GM23338 (cell line): ENCODE results near the gene SACM1L. TPM values are rescaled to one million over a fixed set of nuclear protein-coding genes. Genes with fewer than 3 reads are reported as not detected.

Source experiments
- ATAC-seq: fragments of 200-7000 bp; cut with Tn5 transposase; 3 replicates; pipeline ENCODE4 v1.9.1; 2020
- DNase-seq: peaks from one replicate; pipeline ENCODE4 v3.0.0-alpha.2; 2015; ENCODE audit warnings: low spot score
- H2AFZ ChIP-seq: fragments of 200-600 bp; sonication (generic); 2 replicates; pipeline ENCODE4 v1.8.0; 2016; ENCODE audit warnings: antibody characterized with exemption, mild to moderate bottlenecking, moderate library complexity
- H3F3A ChIP-seq: fragments of 200-600 bp; sonication (generic); replicated peaks from 2 replicates; pipeline ENCODE4 v1.8.0; 2017; ENCODE audit warnings: antibody characterized with exemption, mixed run types, low read depth
- H3K27ac ChIP-seq: fragments of 200-600 bp; sonication (generic); 2 replicates; pipeline ENCODE4 v1.6.1; 2016; ENCODE audit warnings: low read depth
- H3K27me3 ChIP-seq: fragments of 200-600 bp; sonication (generic); 2 replicates; pipeline ENCODE4 v1.8.0; 2016; ENCODE audit warnings: mild to moderate bottlenecking, mixed run types, moderate library complexity; ENCODE audit not compliant: insufficient read depth
- H3K36me3 ChIP-seq: fragments of 200-600 bp; sonication (generic); 2 replicates; pipeline ENCODE4 v1.8.0; 2016; ENCODE audit warnings: mild to moderate bottlenecking; ENCODE audit not compliant: insufficient read depth
- H3K4me1 ChIP-seq: fragments of 200-600 bp; sonication (generic); 2 replicates; pipeline ENCODE4 v1.8.0; 2016; ENCODE audit warnings: mild to moderate bottlenecking, moderate library complexity; ENCODE audit not compliant: insufficient read depth
- H3K4me2 ChIP-seq: fragments of 200-600 bp; sonication (generic); 2 replicates; pipeline ENCODE4 v1.7.1; 2017; ENCODE audit warnings: mixed run types
- H3K4me3 ChIP-seq: fragments of 200-600 bp; sonication (generic); 2 replicates; pipeline ENCODE4 v1.6.1; 2016; ENCODE audit warnings: mixed run types
- H3K79me2 ChIP-seq: fragments of 200-600 bp; sonication (generic); replicated peaks from 2 replicates; pipeline ENCODE4 v1.8.0; 2017; ENCODE audit warnings: mild to moderate bottlenecking; ENCODE audit not compliant: insufficient read depth
- H3K9me2 ChIP-seq: fragments of 200-600 bp; sonication (generic); 2 replicates; pipeline ENCODE4 v1.8.0; 2017; ENCODE audit not compliant: insufficient read depth
- H4K20me1 ChIP-seq: fragments of 200-600 bp; sonication (generic); replicated peaks from 2 replicates; pipeline ENCODE4 v1.8.0; 2017; ENCODE audit warnings: mild to moderate bottlenecking; ENCODE audit not compliant: insufficient read depth
- H3K27ac Mint-ChIP-seq: 2 replicates; pipeline ENCODE4 v1.8.0; 2020; ENCODE audit warnings: inconsistent platforms, mild to moderate bottlenecking, moderate library complexity, mixed read lengths
- H3K27me3 Mint-ChIP-seq: 3 replicates; pipeline ENCODE4 v1.8.0; 2022; ENCODE audit warnings: low read depth, mild to moderate bottlenecking, moderate library complexity, mixed read lengths, inconsistent platforms; ENCODE audit not compliant: insufficient read depth, poor library complexity
- H3K36me3 Mint-ChIP-seq: 3 replicates; pipeline ENCODE4 v1.8.0; 2021; ENCODE audit warnings: low read depth, mild to moderate bottlenecking, inconsistent platforms, moderate library complexity, mixed read lengths
- H3K4me1 Mint-ChIP-seq: 3 replicates; pipeline ENCODE4 v1.8.0; 2020; ENCODE audit warnings: mild to moderate bottlenecking, inconsistent platforms, mixed read lengths
- H3K4me3 Mint-ChIP-seq: 3 replicates; pipeline ENCODE4 v1.8.0; 2021; ENCODE audit warnings: moderate library complexity, mild to moderate bottlenecking, inconsistent platforms, mixed read lengths
- H3K9me3 Mint-ChIP-seq: 3 replicates; pipeline ENCODE4 v1.8.0; 2020; ENCODE audit warnings: moderate library complexity, mild to moderate bottlenecking, inconsistent platforms, mixed read lengths
- CREB1 ChIP-seq: fragments of 250-450 bp; sonication (Bioruptor Pico); IDR thresholded peaks from 2 replicates; pipeline ENCODE4 v1.5.0; 2020; ENCODE audit warnings: low read depth, mild to moderate bottlenecking, moderate library complexity
- EZH2 ChIP-seq: fragments of 200-600 bp; sonication (generic); IDR thresholded peaks from one replicate; pipeline ENCODE4 v1.8.0; 2017; ENCODE audit warnings: antibody characterized with exemption, mild to moderate bottlenecking, low read depth; ENCODE audit not compliant: unreplicated experiment
- EZH2phosphoT487 ChIP-seq: fragments of 200-600 bp; sonication (generic); IDR thresholded peaks from one replicate; pipeline ENCODE4 v1.8.1; 2018; ENCODE audit warnings: antibody characterized with exemption; ENCODE audit not compliant: unreplicated experiment
- JUNB ChIP-seq: IDR thresholded peaks from one replicate; pipeline ENCODE4 v1.6.1; 2016; ENCODE audit warnings: antibody characterized with exemption; ENCODE audit not compliant: unreplicated experiment
- NANOG ChIP-seq: IDR thresholded peaks from 2 replicates; pipeline ENCODE4 v1.6.1; 2016; ENCODE audit warnings: antibody characterized with exemption, borderline replicate concordance
- POLR2AphosphoS5 ChIP-seq: IDR thresholded peaks from 2 replicates; pipeline ENCODE4 v1.6.1; 2016; ENCODE audit warnings: antibody characterized with exemption, low read depth
- STAT1 ChIP-seq: IDR thresholded peaks from one replicate; pipeline ENCODE4 v1.6.1; 2016; ENCODE audit warnings: antibody characterized with exemption; ENCODE audit not compliant: unreplicated experiment
- ZNF114 ChIP-seq: fragments of 250-450 bp; sonication (Bioruptor Pico); IDR thresholded peaks from 2 replicates; pipeline ENCODE4 v1.5.0; 2020; ENCODE audit warnings: mild to moderate bottlenecking, moderate library complexity
- ZNF331 ChIP-seq: fragments of 250-450 bp; sonication (Bioruptor Pico); IDR thresholded peaks from 2 replicates; pipeline ENCODE4 v1.5.0; 2020; ENCODE audit warnings: low read depth, mild to moderate bottlenecking, moderate library complexity
- polyA plus RNA-seq: library from polyadenylated mRNA; unstranded; fragments of >200 nt; fragmentation: Nextera tagmentation; extraction: Ambion mirVana; gene quantifications from 2 replicates; pipeline ENCODE4 v1.2.1, GENCODE V29; 2016
- total RNA-seq: library from RNA; depleted of rRNA; stranded (reverse); fragments of >200 nt; shearing (Covaris generic); gene quantifications from 2 replicates; pipeline ENCODE4 v1.2.3, GENCODE V29; 2014
- TF ChIP-seq, protein P1 (sequence below): IDR thresholded peaks from one replicate; pipeline ENCODE4 v1.6.1; 2018; ENCODE audit warnings: antibody characterized with exemption; ENCODE audit not compliant: unreplicated experiment
- TF ChIP-seq, protein P2 (sequence below): IDR thresholded peaks from 2 replicates; pipeline ENCODE4 v1.6.1; 2016; ENCODE audit warnings: antibody characterized with exemption
- TF ChIP-seq, protein P3 (sequence below), 2 experiments: fragments of 200-600 bp in 1 of 2; sonication (generic) in 1 of 2; conservative IDR thresholded peaks; 2 replicates each; pipeline versions ENCODE4 v1.5.1 to v1.6.1; 2016 to 2017; ENCODE audit warnings: antibody characterized with exemption in 2 of 2, low read depth in 2 of 2, mild to moderate bottlenecking in 2 of 2, moderate library complexity in 1 of 2
- TF ChIP-seq, protein P4 (sequence below): fragments of 250-450 bp; sonication (Bioruptor Pico); IDR thresholded peaks from 2 replicates; pipeline ENCODE4 v1.5.0; 2020; ENCODE audit warnings: mild to moderate bottlenecking, moderate library complexity

SACM1L gene
- total and polyA plus RNA-seq, 2 experiments from 2014 or later: 43.5 to 97.8 TPM

DNA sequence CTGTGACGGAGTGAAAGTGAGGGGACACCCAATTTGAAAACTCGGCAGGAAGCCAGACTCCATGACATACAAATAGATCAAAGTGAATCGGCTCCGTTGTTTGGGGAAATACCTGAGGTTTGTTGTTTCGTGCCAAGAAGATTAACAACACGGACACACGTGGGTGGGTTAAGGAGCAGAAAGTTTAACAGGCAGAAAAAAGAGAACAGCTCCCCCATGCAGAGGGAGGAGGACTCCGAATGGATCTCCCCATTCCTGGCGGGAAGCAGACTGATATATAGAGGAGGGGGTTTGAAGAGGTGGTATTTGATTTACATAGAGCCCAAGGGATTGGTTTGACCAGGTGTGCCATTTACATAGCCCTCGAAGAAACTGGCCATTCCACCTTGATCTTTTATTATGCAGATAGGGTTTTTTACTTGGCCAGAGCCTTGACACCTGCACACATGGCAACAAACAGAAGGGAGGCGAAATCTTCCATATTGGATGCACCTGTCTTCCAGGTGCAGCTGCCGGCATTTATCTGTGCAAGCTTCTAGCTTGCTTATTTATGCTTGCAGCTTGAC is 4.8 kb upstream of the SACM1L start:
- Mint-ChIP-seq H3K36me3 (peaks cover 39% of the 10 kb centered on the region), H3K27ac (peak overlapping the region; percentile 38), H3K4me3 (peak overlapping the region; percentile 38; the same call in 2 of the 3 replicates), H3K4me1 (peaks cover 37% of the 10 kb centered on the region), H3K9me3 (peaks cover 16% of the 10 kb centered on the region), H3K27me3 (peaks cover 9% of the 10 kb centered on the region)
- TF ChIP-seq ZNF331: no peak
- no peak for TF ChIP-seq EZH2
- no peak for TF ChIP-seq EZH2phosphoT487
- TF ChIP-seq, protein P1, sequence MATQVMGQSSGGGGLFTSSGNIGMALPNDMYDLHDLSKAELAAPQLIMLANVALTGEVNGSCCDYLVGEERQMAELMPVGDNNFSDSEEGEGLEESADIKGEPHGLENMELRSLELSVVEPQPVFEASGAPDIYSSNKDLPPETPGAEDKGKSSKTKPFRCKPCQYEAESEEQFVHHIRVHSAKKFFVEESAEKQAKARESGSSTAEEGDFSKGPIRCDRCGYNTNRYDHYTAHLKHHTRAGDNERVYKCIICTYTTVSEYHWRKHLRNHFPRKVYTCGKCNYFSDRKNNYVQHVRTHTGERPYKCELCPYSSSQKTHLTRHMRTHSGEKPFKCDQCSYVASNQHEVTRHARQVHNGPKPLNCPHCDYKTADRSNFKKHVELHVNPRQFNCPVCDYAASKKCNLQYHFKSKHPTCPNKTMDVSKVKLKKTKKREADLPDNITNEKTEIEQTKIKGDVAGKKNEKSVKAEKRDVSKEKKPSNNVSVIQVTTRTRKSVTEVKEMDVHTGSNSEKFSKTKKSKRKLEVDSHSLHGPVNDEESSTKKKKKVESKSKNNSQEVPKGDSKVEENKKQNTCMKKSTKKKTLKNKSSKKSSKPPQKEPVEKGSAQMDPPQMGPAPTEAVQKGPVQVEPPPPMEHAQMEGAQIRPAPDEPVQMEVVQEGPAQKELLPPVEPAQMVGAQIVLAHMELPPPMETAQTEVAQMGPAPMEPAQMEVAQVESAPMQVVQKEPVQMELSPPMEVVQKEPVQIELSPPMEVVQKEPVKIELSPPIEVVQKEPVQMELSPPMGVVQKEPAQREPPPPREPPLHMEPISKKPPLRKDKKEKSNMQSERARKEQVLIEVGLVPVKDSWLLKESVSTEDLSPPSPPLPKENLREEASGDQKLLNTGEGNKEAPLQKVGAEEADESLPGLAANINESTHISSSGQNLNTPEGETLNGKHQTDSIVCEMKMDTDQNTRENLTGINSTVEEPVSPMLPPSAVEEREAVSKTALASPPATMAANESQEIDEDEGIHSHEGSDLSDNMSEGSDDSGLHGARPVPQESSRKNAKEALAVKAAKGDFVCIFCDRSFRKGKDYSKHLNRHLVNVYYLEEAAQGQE: peak; percentile 14
- TF ChIP-seq NANOG: no peak
- peak; percentile 65; the same call in 1 of the 2 replicates for TF ChIP-seq POLR2AphosphoS5
- TF ChIP-seq CREB1 (CRISPR knock-in tag): no peak
- TF ChIP-seq ZNF114 (CRISPR knock-in tag): no peak
- TF ChIP-seq, protein P2, sequence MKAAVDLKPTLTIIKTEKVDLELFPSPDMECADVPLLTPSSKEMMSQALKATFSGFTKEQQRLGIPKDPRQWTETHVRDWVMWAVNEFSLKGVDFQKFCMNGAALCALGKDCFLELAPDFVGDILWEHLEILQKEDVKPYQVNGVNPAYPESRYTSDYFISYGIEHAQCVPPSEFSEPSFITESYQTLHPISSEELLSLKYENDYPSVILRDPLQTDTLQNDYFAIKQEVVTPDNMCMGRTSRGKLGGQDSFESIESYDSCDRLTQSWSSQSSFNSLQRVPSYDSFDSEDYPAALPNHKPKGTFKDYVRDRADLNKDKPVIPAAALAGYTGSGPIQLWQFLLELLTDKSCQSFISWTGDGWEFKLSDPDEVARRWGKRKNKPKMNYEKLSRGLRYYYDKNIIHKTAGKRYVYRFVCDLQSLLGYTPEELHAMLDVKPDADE: no peak
- TF ChIP-seq, protein P3, sequence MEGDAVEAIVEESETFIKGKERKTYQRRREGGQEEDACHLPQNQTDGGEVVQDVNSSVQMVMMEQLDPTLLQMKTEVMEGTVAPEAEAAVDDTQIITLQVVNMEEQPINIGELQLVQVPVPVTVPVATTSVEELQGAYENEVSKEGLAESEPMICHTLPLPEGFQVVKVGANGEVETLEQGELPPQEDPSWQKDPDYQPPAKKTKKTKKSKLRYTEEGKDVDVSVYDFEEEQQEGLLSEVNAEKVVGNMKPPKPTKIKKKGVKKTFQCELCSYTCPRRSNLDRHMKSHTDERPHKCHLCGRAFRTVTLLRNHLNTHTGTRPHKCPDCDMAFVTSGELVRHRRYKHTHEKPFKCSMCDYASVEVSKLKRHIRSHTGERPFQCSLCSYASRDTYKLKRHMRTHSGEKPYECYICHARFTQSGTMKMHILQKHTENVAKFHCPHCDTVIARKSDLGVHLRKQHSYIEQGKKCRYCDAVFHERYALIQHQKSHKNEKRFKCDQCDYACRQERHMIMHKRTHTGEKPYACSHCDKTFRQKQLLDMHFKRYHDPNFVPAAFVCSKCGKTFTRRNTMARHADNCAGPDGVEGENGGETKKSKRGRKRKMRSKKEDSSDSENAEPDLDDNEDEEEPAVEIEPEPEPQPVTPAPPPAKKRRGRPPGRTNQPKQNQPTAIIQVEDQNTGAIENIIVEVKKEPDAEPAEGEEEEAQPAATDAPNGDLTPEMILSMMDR (conservative IDR thresholded peaks at IDR 0.05; ENCODE audit: low read depth in 2 of 2): peak in 1 of 2 experiments; percentile 6; a peak in 1 of 4 replicates
- no peak for TF ChIP-seq JUNB
- TF ChIP-seq, protein P4, sequence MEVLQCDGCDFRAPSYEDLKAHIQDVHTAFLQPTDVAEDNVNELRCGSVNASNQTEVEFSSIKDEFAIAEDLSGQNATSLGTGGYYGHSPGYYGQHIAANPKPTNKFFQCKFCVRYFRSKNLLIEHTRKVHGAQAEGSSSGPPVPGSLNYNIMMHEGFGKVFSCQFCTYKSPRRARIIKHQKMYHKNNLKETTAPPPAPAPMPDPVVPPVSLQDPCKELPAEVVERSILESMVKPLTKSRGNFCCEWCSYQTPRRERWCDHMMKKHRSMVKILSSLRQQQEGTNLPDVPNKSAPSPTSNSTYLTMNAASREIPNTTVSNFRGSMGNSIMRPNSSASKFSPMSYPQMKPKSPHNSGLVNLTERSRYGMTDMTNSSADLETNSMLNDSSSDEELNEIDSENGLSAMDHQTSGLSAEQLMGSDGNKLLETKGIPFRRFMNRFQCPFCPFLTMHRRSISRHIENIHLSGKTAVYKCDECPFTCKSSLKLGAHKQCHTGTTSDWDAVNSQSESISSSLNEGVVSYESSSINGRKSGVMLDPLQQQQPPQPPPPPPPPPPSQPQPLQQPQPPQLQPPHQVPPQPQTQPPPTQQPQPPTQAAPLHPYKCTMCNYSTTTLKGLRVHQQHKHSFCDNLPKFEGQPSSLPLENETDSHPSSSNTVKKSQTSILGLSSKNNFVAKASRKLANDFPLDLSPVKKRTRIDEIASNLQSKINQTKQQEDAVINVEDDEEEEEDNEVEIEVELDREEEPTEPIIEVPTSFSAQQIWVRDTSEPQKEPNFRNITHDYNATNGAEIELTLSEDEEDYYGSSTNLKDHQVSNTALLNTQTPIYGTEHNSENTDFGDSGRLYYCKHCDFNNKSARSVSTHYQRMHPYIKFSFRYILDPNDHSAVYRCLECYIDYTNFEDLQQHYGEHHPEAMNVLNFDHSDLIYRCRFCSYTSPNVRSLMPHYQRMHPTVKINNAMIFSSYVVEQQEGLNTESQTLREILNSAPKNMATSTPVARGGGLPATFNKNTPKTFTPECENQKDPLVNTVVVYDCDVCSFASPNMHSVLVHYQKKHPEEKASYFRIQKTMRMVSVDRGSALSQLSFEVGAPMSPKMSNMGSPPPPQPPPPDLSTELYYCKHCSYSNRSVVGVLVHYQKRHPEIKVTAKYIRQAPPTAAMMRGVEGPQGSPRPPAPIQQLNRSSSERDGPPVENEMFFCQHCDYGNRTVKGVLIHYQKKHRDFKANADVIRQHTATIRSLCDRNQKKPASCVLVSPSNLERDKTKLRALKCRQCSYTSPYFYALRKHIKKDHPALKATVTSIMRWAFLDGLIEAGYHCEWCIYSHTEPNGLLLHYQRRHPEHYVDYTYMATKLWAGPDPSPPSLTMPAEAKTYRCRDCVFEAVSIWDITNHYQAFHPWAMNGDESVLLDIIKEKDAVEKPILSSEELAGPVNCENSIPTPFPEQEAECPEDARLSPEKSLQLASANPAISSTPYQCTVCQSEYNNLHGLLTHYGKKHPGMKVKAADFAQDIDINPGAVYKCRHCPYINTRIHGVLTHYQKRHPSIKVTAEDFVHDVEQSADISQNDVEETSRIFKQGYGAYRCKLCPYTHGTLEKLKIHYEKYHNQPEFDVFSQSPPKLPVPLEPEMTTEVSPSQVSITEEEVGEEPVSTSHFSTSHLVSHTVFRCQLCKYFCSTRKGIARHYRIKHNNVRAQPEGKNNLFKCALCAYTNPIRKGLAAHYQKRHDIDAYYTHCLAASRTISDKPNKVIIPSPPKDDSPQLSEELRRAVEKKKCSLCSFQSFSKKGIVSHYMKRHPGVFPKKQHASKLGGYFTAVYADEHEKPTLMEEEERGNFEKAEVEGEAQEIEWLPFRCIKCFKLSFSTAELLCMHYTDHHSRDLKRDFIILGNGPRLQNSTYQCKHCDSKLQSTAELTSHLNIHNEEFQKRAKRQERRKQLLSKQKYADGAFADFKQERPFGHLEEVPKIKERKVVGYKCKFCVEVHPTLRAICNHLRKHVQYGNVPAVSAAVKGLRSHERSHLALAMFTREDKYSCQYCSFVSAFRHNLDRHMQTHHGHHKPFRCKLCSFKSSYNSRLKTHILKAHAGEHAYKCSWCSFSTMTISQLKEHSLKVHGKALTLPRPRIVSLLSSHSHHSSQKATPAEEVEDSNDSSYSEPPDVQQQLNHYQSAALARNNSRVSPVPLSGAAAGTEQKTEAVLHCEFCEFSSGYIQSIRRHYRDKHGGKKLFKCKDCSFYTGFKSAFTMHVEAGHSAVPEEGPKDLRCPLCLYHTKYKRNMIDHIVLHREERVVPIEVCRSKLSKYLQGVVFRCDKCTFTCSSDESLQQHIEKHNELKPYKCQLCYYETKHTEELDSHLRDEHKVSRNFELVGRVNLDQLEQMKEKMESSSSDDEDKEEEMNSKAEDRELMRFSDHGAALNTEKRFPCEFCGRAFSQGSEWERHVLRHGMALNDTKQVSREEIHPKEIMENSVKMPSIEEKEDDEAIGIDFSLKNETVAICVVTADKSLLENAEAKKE (CRISPR knock-in tag): no peak
- TF ChIP-seq STAT1: no peak
- ATAC-seq (peak; percentile 36), DNase-seq (peak; percentile 96)
- H3K4me3 ChIP-seq: peak overlapping the region; percentile 11; the same call in 1 of the 2 replicates
- H3K4me1 ChIP-seq: peaks cover 17% of the 10 kb centered on the region
- peak overlapping the region; percentile 47 for H3K4me2 ChIP-seq
- no peaks in the 10 kb centered on the region for H3K9me2 ChIP-seq
- H3K27ac ChIP-seq: peak overlapping the region; percentile 75
- H3K36me3 ChIP-seq: no peaks in the 10 kb centered on the region
- no peaks in the 10 kb centered on the region for H3F3A ChIP-seq
- H4K20me1 ChIP-seq: no peaks in the 10 kb centered on the region
- H3K79me2 ChIP-seq: no peaks in the 10 kb centered on the region
- H3K27me3 ChIP-seq: no peaks in the 10 kb centered on the region
- no peak overlapping the region for H2AFZ ChIP-seq
